ENCODE data around the gene MOV10L1.

The MOV10L1 gene

DNA sequence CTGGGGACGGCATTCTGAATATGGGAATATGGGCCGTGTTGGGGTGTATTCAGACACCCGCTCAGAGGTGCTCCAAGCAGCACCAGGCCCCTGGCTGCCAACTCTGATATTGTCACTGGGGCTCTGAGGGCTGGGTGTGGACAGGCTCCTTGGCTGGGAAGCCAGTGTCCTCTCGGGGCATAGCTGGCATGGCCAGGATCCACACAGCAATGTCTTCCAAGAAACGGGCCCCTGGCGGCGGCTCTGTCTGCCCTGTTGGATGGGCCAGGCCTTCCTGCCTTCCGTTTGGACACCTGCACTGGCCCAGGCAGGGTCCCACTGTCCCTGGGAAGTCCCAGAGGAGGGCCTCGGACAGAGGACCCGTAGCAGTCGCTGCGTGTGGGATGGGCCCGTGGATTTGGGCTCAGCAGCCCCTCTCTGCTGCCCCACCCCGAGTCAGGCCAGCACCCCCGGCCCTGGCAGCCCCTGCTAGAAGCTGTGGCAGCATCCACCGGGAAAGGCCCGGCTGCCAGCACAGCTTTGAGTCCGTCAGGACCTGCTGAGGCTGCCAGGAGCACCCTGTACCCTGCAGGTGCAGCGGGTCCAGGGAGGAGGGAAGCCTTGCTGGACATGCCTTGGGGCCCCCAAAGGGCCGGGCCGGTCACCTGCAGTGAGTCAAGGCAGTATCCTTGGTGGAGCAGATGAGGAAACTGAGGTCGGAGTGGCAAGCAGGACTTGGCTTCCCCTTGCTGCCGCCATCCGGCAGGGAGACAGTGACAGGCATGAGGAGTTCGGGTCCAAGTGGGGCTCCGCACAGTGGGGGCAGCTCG lies 84.8 kb downstream of the MOV10L1 start:
- DNase-seq, result no peak
- H2AFZ ChIP-seq (ENCODE audit: low read length), result no peak overlapping the region

DNA sequence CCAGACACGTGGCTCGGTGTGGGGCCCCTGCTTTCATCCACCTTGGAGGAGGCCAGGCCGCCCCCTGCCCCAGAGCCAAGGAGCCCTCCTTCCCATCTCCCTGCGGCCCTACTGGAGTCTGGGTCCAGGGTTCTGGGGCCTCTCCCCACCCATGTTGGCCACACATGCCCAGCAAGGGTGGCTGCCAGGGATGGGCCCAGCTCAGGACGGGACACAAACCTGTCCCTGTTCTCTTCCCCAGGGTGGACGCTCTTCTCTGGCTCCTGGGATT lies 85.3 kb downstream of the MOV10L1 start:
- TF ChIP-seq EZH2 (optimal IDR thresholded peaks at IDR 0.05; ENCODE audit: low read depth, low read length), result no peak
- TF ChIP-seq, protein P1, sequence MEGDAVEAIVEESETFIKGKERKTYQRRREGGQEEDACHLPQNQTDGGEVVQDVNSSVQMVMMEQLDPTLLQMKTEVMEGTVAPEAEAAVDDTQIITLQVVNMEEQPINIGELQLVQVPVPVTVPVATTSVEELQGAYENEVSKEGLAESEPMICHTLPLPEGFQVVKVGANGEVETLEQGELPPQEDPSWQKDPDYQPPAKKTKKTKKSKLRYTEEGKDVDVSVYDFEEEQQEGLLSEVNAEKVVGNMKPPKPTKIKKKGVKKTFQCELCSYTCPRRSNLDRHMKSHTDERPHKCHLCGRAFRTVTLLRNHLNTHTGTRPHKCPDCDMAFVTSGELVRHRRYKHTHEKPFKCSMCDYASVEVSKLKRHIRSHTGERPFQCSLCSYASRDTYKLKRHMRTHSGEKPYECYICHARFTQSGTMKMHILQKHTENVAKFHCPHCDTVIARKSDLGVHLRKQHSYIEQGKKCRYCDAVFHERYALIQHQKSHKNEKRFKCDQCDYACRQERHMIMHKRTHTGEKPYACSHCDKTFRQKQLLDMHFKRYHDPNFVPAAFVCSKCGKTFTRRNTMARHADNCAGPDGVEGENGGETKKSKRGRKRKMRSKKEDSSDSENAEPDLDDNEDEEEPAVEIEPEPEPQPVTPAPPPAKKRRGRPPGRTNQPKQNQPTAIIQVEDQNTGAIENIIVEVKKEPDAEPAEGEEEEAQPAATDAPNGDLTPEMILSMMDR (IDR thresholded peaks at IDR 0.05; ENCODE audit: low read length), result no peak
- no peak for TF ChIP-seq EZH2phosphoT487 (IDR thresholded peaks at IDR 0.05; ENCODE audit: low read length)

More for the DNA sequence above, 84.8 kb downstream of the MOV10L1 start:
- TF ChIP-seq EZH2phosphoT487 (IDR thresholded peaks at IDR 0.05; ENCODE audit: low read length), result no peak
- TF ChIP-seq, protein P1 (IDR thresholded peaks at IDR 0.05; ENCODE audit: low read length), result no peak
- TF ChIP-seq EZH2 (optimal IDR thresholded peaks at IDR 0.05; ENCODE audit: low read depth, low read length), result no peak
- Histone ChIP-seq H3K9me2 (replicated peaks; ENCODE audit: insufficient read depth, low read length) (no peaks in the 10 kb centered on the region), H3F3A (ENCODE audit: insufficient read depth, low read length) (no peaks in the 10 kb centered on the region), H3K9ac (ENCODE audit: low read length) (no peak overlapping the region), H3K4me1 (ENCODE audit: low read length) (no peaks in the 10 kb centered on the region), H3K9me3 (replicated peaks; ENCODE audit: insufficient read depth, low read length) (no peaks in the 10 kb centered on the region), H3K27ac (ENCODE audit: low read length) (no peak overlapping the region), H3K4me3 (ENCODE audit: low read length) (no peak overlapping the region), H3K4me2 (ENCODE audit: low read depth, low read length) (no peak overlapping the region), H3K79me2 (ENCODE audit: low read length) (no peaks in the 10 kb centered on the region), H3K36me3 (replicated peaks; ENCODE audit: insufficient read depth, low read length) (no peaks in the 10 kb centered on the region), H4K20me1 (ENCODE audit: insufficient read depth, low read length) (no peaks in the 10 kb centered on the region), H3K27me3 (replicated peaks; ENCODE audit: insufficient read depth, low read length) (peaks cover 6% of the 10 kb centered on the region; the same call in 1 of the 2 replicates)

DNA sequence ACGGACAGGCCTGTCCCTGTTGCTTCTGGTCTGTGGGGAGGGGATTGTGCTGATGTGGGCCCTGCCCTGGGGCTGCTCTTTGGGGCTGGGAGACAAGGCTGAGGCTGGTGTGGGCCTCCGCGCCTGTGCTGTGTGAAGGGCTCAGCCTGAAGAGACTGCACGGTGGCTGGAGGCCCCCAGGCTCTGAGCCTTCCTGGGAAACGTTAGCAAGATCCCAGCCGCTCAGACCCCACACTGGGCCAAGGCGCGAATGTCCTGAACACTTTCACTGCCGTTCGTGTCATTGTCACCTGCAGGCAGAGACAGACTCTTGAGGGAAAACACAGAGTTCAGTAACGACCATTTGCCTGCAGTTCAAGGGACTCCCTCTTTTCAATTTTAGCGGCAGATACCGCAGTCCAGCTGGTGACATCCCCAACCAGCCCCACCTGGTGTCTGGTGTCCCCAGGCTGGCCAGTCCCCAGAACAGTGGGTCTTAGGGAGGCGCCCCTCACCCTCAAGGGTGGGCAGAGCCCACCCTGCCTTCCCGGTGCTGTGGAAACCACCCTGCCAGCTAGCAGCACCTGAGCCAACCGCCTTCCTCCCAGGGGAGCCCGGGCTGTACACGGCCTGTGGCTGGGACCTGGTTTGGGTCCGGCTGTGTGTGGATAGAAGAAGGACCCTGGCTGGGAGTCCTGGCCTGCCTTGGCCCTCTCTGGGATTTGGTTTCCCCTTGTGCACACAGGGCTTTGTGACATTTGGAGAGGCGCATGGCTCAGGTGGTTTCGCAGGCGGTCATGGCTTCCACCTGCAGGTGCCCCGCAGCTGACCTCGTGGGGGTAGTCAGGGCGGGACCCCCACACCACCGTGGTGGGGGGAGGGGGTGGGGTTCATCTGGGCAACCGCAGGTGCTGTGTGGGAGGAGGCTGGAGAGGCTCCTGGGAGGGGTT lies 86.4 kb downstream of the MOV10L1 start:
- Histone ChIP-seq H3K9me2 (replicated peaks; ENCODE audit: insufficient read depth, low read length) (no peaks in the 10 kb centered on the region), H3K27ac (ENCODE audit: low read length) (no peak overlapping the region), H3K4me2 (ENCODE audit: low read depth, low read length) (no peak overlapping the region), H3K9me3 (replicated peaks; ENCODE audit: insufficient read depth, low read length) (no peaks in the 10 kb centered on the region), H3K4me3 (ENCODE audit: low read length) (no peak overlapping the region), H3K79me2 (ENCODE audit: low read length) (no peaks in the 10 kb centered on the region), H3K4me1 (ENCODE audit: low read length) (no peaks in the 10 kb centered on the region), H3F3A (ENCODE audit: insufficient read depth, low read length) (no peaks in the 10 kb centered on the region), H3K36me3 (replicated peaks; ENCODE audit: insufficient read depth, low read length) (no peaks in the 10 kb centered on the region), H3K9ac (ENCODE audit: low read length) (no peak overlapping the region), H3K27me3 (replicated peaks; ENCODE audit: insufficient read depth, low read length) (peaks cover 6% of the 10 kb centered on the region; the same call in 1 of the 2 replicates), H4K20me1 (ENCODE audit: insufficient read depth, low read length) (no peaks in the 10 kb centered on the region), H2AFZ (ENCODE audit: low read length) (no peak overlapping the region)
- TF ChIP-seq, protein P1 (IDR thresholded peaks at IDR 0.05; ENCODE audit: low read length), result no peak
- TF ChIP-seq EZH2phosphoT487 (IDR thresholded peaks at IDR 0.05; ENCODE audit: low read length) (no peak), EZH2 (optimal IDR thresholded peaks at IDR 0.05; ENCODE audit: low read depth, low read length) (no peak)
- no peak for DNase-seq

More for the DNA sequence above, 85.3 kb downstream of the MOV10L1 start:
- no peaks in the 10 kb centered on the region for H4K20me1 ChIP-seq (ENCODE audit: insufficient read depth, low read length)
- no peaks in the 10 kb centered on the region for H3K9me2 ChIP-seq (replicated peaks; ENCODE audit: insufficient read depth, low read length)
- H3K4me2 ChIP-seq (ENCODE audit: low read depth, low read length), result no peak overlapping the region
- no peaks in the 10 kb centered on the region for H3K36me3 ChIP-seq (replicated peaks; ENCODE audit: insufficient read depth, low read length)
- H3K4me3 ChIP-seq (ENCODE audit: low read length), result no peak overlapping the region
- H3K27ac ChIP-seq (ENCODE audit: low read length), result no peak overlapping the region
- no peak overlapping the region for H2AFZ ChIP-seq (ENCODE audit: low read length)
- no peaks in the 10 kb centered on the region for H3K79me2 ChIP-seq (ENCODE audit: low read length)
- H3K4me1 ChIP-seq (ENCODE audit: low read length), result no peaks in the 10 kb centered on the region
- no peaks in the 10 kb centered on the region for H3K9me3 ChIP-seq (replicated peaks; ENCODE audit: insufficient read depth, low read length)
- H3K27me3 ChIP-seq (replicated peaks; ENCODE audit: insufficient read depth, low read length), result peaks cover 6% of the 10 kb centered on the region; the same call in 1 of the 2 replicates
- DNase-seq, result no peak
- no peaks in the 10 kb centered on the region for H3F3A ChIP-seq (ENCODE audit: insufficient read depth, low read length)
- H3K9ac ChIP-seq (ENCODE audit: low read length), result no peak overlapping the region

Measured in MM.1S (cell line).